T-helper 9 cell (primary cell): ENCODE data around the gene SERTAD4.
A peak's percentile ranks its signal among the peaks of the same experiment; 100 is the strongest.
"Not testable (repeated sequence)": the region's sequence is repeated elsewhere in the genome, so short reads cannot be mapped to it uniquely, and the experiment has no call there.

Experiments
- DNase-seq: peaks from one replicate; pipeline ENCODE4 v3.0.0-alpha.2; 2020

Gene SERTAD4

GRCh38 chr1:210262167-210262896, 29.7 kb downstream of the SERTAD4 start:
- no peak for DNase-seq

GRCh38 chr1:210262897-210263272, 30.3 kb downstream of the SERTAD4 start:
- DNase-seq, result no peak

- DNase-seq, result no peak
These were observed 31.4 kb downstream of the SERTAD4 start for GRCh38 chr1:210263963-210264362.

GRCh38 chr1:210264496-210265380, 32.1 kb downstream of the SERTAD4 start:
- no peak for DNase-seq

- DNase-seq, result not testable (repeated sequence)
These were observed 32.9 kb downstream of the SERTAD4 start for GRCh38 chr1:210265392-210265955.

GRCh38 chr1:210269981-210270380, 37.4 kb downstream of the SERTAD4 start:
- DNase-seq, result no peak

GRCh38 chr1:210272666-210273065, 40.1 kb downstream of the SERTAD4 start:
- DNase-seq, result no peak

GRCh38 chr1:210280221-210280620, 47.6 kb downstream of the SERTAD4 start:
- DNase-seq, result no peak

- DNase-seq, result no peak
These were observed 55.5 kb downstream of the SERTAD4 start for GRCh38 chr1:210288116-210288515.

- no peak for DNase-seq
These were observed 56.7 kb downstream of the SERTAD4 start for GRCh38 chr1:210289248-210289647.

GRCh38 chr1:210291081-210291764, 58.6 kb downstream of the SERTAD4 start:
- no peak for DNase-seq

- DNase-seq, result no peak
These were observed 59.2 kb downstream of the SERTAD4 start for GRCh38 chr1:210291786-210292230.

GRCh38 chr1:210292231-210292871, 59.8 kb downstream of the SERTAD4 start:
- peak; percentile 10 for DNase-seq

- DNase-seq, result no peak
These were observed 60.6 kb downstream of the SERTAD4 start for GRCh38 chr1:210293171-210293607.

GRCh38 chr1:210294999-210295745, 62.6 kb downstream of the SERTAD4 start:
- no peak for DNase-seq
